IMR-90 (cell line): ENCODE results near the gene ARFGAP2. TPM values are rescaled to one million over a fixed set of nuclear protein-coding genes. Genes with fewer than 3 reads are reported as not detected.
A peak's percentile ranks its signal among the peaks of the same experiment; 100 is the strongest.

ENCODE experiments used
- ATAC-seq: fragments of 200-7000 bp; cut with Tn5 transposase; 2 replicates; pipeline ENCODE4 v1.9.1; 2020; ENCODE audit warnings: low read depth, mild to moderate bottlenecking, moderate library complexity
- BruUV-seq: library from RNA; stranded (reverse); fragments of 400-500 nt; replicated peaks from 2 replicates; lab custom pipeline; 2021; lab: Mats Ljungman, UMichigan
- CTCF ChIA-PET: fragments of 300-600 bp; formaldehyde crosslinking; extraction: SDS; loops from one replicate; lab custom pipeline; 2021; ENCODE audit warnings: antibody characterized with exemption; lab: Yijun Ruan, JAX
- POLR2A ChIA-PET: fragments of 300-600 bp; sonication (Branson Sonifier 250); formaldehyde crosslinking; loops from one replicate; lab custom pipeline; 2022; ENCODE audit warnings: antibody characterized with exemption; ENCODE audit not compliant: unreplicated experiment; lab: Charles Lee
- DNase-seq: peaks from one replicate; pipeline ENCODE4 v3.0.0; 2013
- H2AFZ ChIP-seq: replicated peaks from 2 replicates; pipeline ENCODE3; 2013; ENCODE audit warnings: low read length, mild to moderate bottlenecking; ENCODE audit not compliant: poor library complexity
- H2AK5ac ChIP-seq: 2 replicates; pipeline ENCODE4 v1.6.1; 2013; ENCODE audit warnings: low read depth, low read length, inconsistent platforms
- H2AK9ac ChIP-seq: replicated peaks from 2 replicates; pipeline ENCODE3; 2013; ENCODE audit warnings: mild to moderate bottlenecking, low read depth, low read length, moderate library complexity; ENCODE audit not compliant: poor library complexity
- H2BK120ac ChIP-seq: 2 replicates; pipeline ENCODE4 v1.6.1; 2013; ENCODE audit warnings: low read depth, low read length, inconsistent platforms
- H2BK15ac ChIP-seq: 3 replicates; pipeline ENCODE4 v1.6.1; 2013; ENCODE audit warnings: low read depth, low read length, inconsistent platforms
- H2BK20ac ChIP-seq: 2 replicates; pipeline ENCODE4 v1.6.1; 2013; ENCODE audit warnings: low read depth, mild to moderate bottlenecking, inconsistent platforms, low read length, moderate library complexity
- H2BK5ac ChIP-seq: 2 replicates; pipeline ENCODE4 v1.6.1; 2013; ENCODE audit warnings: mild to moderate bottlenecking, low read depth, low read length, inconsistent platforms; ENCODE audit not compliant: poor library complexity, severe bottlenecking
- H3K14ac ChIP-seq: replicated peaks from 2 replicates; pipeline ENCODE4 v1.6.1; 2013; ENCODE audit warnings: low read depth, low read length, inconsistent platforms
- H3K18ac ChIP-seq: 2 replicates; pipeline ENCODE4 v1.6.1; 2013; ENCODE audit warnings: low read depth, low read length, control low read depth
- H3K23ac ChIP-seq: 2 replicates; pipeline ENCODE4 v1.6.1; 2013; ENCODE audit warnings: low read depth, low read length, inconsistent platforms
- H3K27ac ChIP-seq: 2 replicates; pipeline ENCODE4 v1.5.1; 2013; ENCODE audit warnings: mild to moderate bottlenecking, control low read depth, low read length; ENCODE audit not compliant: insufficient read depth
- H3K27me3 ChIP-seq: 2 replicates; pipeline ENCODE4 v1.6.1; 2013; ENCODE audit warnings: low read length; ENCODE audit not compliant: control insufficient read depth, insufficient read depth
- H3K36me3 ChIP-seq: 2 replicates; pipeline ENCODE4 v1.6.1; 2013; ENCODE audit warnings: low read length, mixed read lengths; ENCODE audit not compliant: control insufficient read depth, insufficient read depth
- H3K4ac ChIP-seq: 2 replicates; pipeline ENCODE4 v1.6.1; 2013; ENCODE audit warnings: low read depth, low read length, inconsistent platforms
- H3K4me1 ChIP-seq: 2 replicates; pipeline ENCODE4 v1.6.1; 2013; ENCODE audit warnings: low read length, mixed read lengths; ENCODE audit not compliant: control insufficient read depth, insufficient read depth
- H3K4me2 ChIP-seq: 2 replicates; pipeline ENCODE4 v1.6.1; 2013; ENCODE audit warnings: low read depth, mild to moderate bottlenecking, control low read depth, low read length, moderate library complexity
- H3K4me3 ChIP-seq: 2 replicates; pipeline ENCODE4 v1.5.1; 2013; ENCODE audit warnings: low read depth, mild to moderate bottlenecking, control low read depth, low read length, moderate library complexity; ENCODE audit not compliant: insufficient read depth
- H3K56ac ChIP-seq: 2 replicates; pipeline ENCODE4 v1.6.1; 2013; ENCODE audit warnings: low read length, inconsistent platforms; ENCODE audit not compliant: insufficient read depth; ENCODE audit errors: extremely low read depth
- H3K79me1 ChIP-seq, 2 experiments: 2 replicates each; pipeline ENCODE4 v1.6.1; 2013; ENCODE audit warnings: low read length in 2 of 2, inconsistent platforms in 1 of 2, low read depth in 1 of 2
- H3K9ac ChIP-seq: 2 replicates; pipeline ENCODE4 v1.6.1; 2013; ENCODE audit warnings: low read depth, low read length, control low read depth
- H3K9me1 ChIP-seq: 2 replicates; pipeline ENCODE4 v1.6.1; 2013; ENCODE audit warnings: low read length, inconsistent platforms; ENCODE audit not compliant: insufficient read depth
- H3K9me3 ChIP-seq: 2 replicates; pipeline ENCODE4 v1.6.1; 2013; ENCODE audit warnings: low read length; ENCODE audit not compliant: control insufficient read depth, insufficient read depth
- H4K20me1 ChIP-seq: 2 replicates; pipeline ENCODE4 v1.6.1; 2013; ENCODE audit warnings: low read length, inconsistent platforms; ENCODE audit not compliant: insufficient read depth
- H4K5ac ChIP-seq: 2 replicates; pipeline ENCODE4 v1.6.1; 2013; ENCODE audit warnings: mild to moderate bottlenecking, low read depth, low read length, control low read depth
- H4K8ac ChIP-seq, 2 experiments: 2 replicates each; pipeline ENCODE4 v1.6.1; 2013; ENCODE audit warnings: low read depth in 2 of 2, low read length in 2 of 2, control low read depth in 1 of 2, inconsistent platforms in 1 of 2
- H4K91ac ChIP-seq: 2 replicates; pipeline ENCODE4 v1.6.1; 2013; ENCODE audit warnings: low read depth, low read length, inconsistent platforms; ENCODE audit not compliant: insufficient read depth
- BHLHE40 ChIP-seq: fragments of 150-350 bp; IDR thresholded peaks from 2 replicates; pipeline ENCODE4 v1.6.1; 2016; ENCODE audit warnings: mild to moderate bottlenecking, low read depth, low read length
- CEBPB ChIP-seq: IDR thresholded peaks from 2 replicates; pipeline ENCODE4 v1.6.1; 2012; ENCODE audit warnings: low read depth, low read length, improper control_type of control experiment
- FOS ChIP-seq: fragments of 150-350 bp; IDR thresholded peaks from 2 replicates; pipeline ENCODE4 v1.6.1; 2016; ENCODE audit warnings: low read depth, low read length
- MAFK ChIP-seq: IDR thresholded peaks from 2 replicates; pipeline ENCODE4 v1.6.1; 2012; ENCODE audit warnings: low read depth, low read length, improper control_type of control experiment
- MXI1 ChIP-seq: IDR thresholded peaks from 2 replicates; pipeline ENCODE4 v1.6.1; 2012; ENCODE audit warnings: low read depth, mild to moderate bottlenecking, low read length, moderate library complexity, borderline replicate concordance
- POLR2A ChIP-seq: IDR thresholded peaks from 2 replicates; pipeline ENCODE4 v1.6.1; 2012; ENCODE audit warnings: mild to moderate bottlenecking, low read depth, low read length
- RCOR1 ChIP-seq: IDR thresholded peaks from 2 replicates; pipeline ENCODE4 v1.6.1; 2012; ENCODE audit warnings: mild to moderate bottlenecking, low read length, improper control_type of control experiment; ENCODE audit not compliant: insufficient replicate concordance
- SMC3 ChIP-seq: fragments of 150-350 bp; IDR thresholded peaks from 2 replicates; pipeline ENCODE4 v1.6.1; 2016; ENCODE audit warnings: low read depth, mild to moderate bottlenecking, antibody characterized with exemption, low read length, moderate library complexity
- WGBS, 2 experiments: methylation state at CpG; one replicate each; pipeline versions ENCODE4 v1.1.5 to v1.1.7; 2013; ENCODE audit warnings: missing lambda C conversion rate in 2 of 2; ENCODE audit not compliant: insufficient read length in 1 of 2; ENCODE audit errors: extremely low coverage in 2 of 2; 5-methylcytosine and 5-hydroxymethylcytosine counted together
- dilution Hi-C: fragments of 300-500 bp; cut with HindIII; formaldehyde crosslinking; loops from one replicate; pipeline ENCODE4 v1.14.3; 2018; ENCODE audit warnings: low sequenced_read_pairs; ENCODE audit not compliant: unreplicated experiment
- in situ Hi-C: fragments of 300-500 bp; cut with MboI; formaldehyde crosslinking; loops from 3 replicates; pipeline ENCODE4 v1.14.3; 2019; ENCODE audit warnings: low sequenced_read_pairs, inconsistent platforms, mixed read lengths
- intact Hi-C: fragments of 100-400 bp; cut with micrococcal nuclease; formaldehyde crosslinking; loops from 2 replicates; pipeline ENCODE4 v1.10.0; 2022
- polyA plus RNA-seq, 3 experiments: library from polyadenylated mRNA; depleted of rRNA; stranded (reverse); fragments of >200 nt; gene quantifications; 2 replicates each; pipeline ENCODE4 v1.2.3, GENCODE V29; 2012; ENCODE audit warnings: low replicate concordance in 1 of 3
- total RNA-seq: library from RNA; depleted of rRNA; stranded (reverse); fragments of >200 nt; gene quantifications from 2 replicates; pipeline ENCODE4 v1.2.3, GENCODE V29; 2012
- TF ChIP-seq, protein P1 (sequence below): conservative IDR thresholded peaks from 2 replicates; pipeline ENCODE4 v1.5.1; 2012; ENCODE audit warnings: mild to moderate bottlenecking, low read depth, low read length, improper control_type of control experiment
- TF ChIP-seq, protein P2 (sequence below): fragments of 150-350 bp; IDR thresholded peaks from 2 replicates; pipeline ENCODE4 v1.6.1; 2017; ENCODE audit warnings: mild to moderate bottlenecking, antibody characterized with exemption, low read length, low read depth

ARFGAP2 gene
- total and polyA plus RNA-seq, 2 of the 4 experiments (the other 2 are of a cell fraction), result 54.7 to 87.8 TPM

DNA sequence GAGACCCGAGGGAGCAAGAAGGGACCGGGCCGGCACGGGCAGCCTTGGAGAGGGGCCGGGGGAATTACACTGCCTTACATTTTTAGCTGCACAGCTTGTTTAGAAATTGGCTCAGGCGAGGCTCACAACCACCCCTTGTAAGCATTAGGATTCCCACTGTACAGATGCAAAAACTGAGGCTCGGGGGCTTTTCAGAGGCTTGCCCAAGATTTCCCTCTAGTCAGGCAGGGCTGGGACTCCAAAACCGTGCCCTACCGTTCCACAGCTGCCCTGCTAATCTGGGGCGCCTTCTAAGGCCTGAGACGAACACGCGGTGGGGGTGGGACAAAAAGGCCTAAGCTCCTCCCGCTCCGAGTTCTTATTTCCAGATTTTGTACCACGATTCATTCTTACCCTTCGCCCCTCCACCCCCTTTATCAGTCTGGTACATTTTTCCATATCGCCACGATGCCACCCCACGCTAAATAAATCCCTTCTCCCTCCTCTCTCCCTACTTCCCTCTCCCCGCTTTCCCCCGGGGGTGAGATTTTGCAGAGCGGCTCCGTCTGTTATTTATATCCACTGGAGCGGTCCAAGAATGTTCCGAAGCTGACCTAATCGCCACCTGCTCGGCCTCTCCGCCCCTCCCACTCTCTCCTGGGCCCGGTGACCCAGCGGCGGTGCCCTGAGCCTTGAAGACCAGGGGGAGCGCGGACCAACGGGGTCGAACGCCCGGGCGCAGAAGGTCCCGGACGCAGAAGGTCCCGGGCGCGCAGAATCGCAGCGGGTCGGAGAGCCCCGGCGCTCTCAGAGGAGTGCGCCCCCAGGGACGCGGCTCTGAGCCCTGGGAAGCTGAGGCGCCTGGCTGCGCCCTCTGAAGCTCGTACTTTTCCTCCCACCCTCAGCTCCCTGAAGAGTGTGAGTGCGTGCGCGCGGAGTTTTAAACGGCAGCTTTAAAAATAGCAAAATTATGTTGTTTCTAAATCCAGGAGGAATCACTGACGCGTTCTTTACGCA lies 10.3 kb upstream of the ARFGAP2 start:
- Histone ChIP-seq H3K27ac (peak overlapping the region; percentile 41; the same call in 1 of the 2 replicates), H4K8ac (peak overlapping the region in 1 of 2 experiments; percentile 47; a peak in 2 of 4 replicates), H3K4me3 (peak overlapping the region; percentile 43), H3K27me3 (no peaks in the 10 kb centered on the region), H3K14ac (0 out of 2 replicates have a peak overlapping the region, but pooled peaks have one; percentile 21), H3K4me2 (peak overlapping the region; percentile 92), H2AK5ac (peak overlapping the region; percentile 53; the same call in 1 of the 2 replicates), H2BK15ac (no peak overlapping the region), H3K56ac (no peak overlapping the region; the same call in 1 of the 2 replicates), H3K9me3 (no peaks in the 10 kb centered on the region), H2AK9ac (peak overlapping the region; percentile 80), H3K4me1 (peaks cover 18% of the 10 kb centered on the region), H4K91ac (no peak overlapping the region), H4K20me1 (peaks cover 4% of the 10 kb centered on the region; the same call in 1 of the 2 replicates), H2BK120ac (no peak overlapping the region), H4K5ac (no peak overlapping the region), H3K23ac (peak overlapping the region; percentile 68), H3K9ac (0 out of 2 replicates have a peak overlapping the region, but pooled peaks have one; percentile 15), H3K18ac (no peak overlapping the region), H2BK20ac (no peak overlapping the region), H2AFZ (peak overlapping the region; percentile 90), H2BK5ac (no peak overlapping the region), H3K36me3 (peaks cover 4% of the 10 kb centered on the region; the same call in 1 of the 2 replicates), H3K4ac (peak overlapping the region; percentile 43; the same call in 1 of the 2 replicates), H3K9me1 (no peaks in the 10 kb centered on the region), H3K79me1 (peaks cover 4 to 23% of the 10 kb centered on the region in 2 experiments; a peak in 1 of 4 replicates)
- intact Hi-C loops, result no loop called here
- BruUV-seq, result no TSS peak
- ATAC-seq, result peak; percentile 13
- peak; percentile 54 for DNase-seq
- in situ Hi-C loops, result no loop called here
- 1% methylated on average over 16 of the region's 63 CpGs; no CpG with 5 or more reads in 1 of the 2 experiments for WGBS, 2 experiments
- CTCF ChIA-PET, result interaction anchor here (1.1 to 1.4 kb wide), 3 partner anchors 9 to 295 kb away, joined by 3 read pairs; no protein-coding TSS in a partner anchor
- no peak for TF ChIP-seq SMC3
- no peak for TF ChIP-seq MAFK
- peak; percentile 34 for TF ChIP-seq RCOR1
- no peak for TF ChIP-seq FOS
- TF ChIP-seq MXI1, result peak; percentile 3; the same call in 1 of the 2 replicates
- no peak for TF ChIP-seq CEBPB
- TF ChIP-seq, protein P1, sequence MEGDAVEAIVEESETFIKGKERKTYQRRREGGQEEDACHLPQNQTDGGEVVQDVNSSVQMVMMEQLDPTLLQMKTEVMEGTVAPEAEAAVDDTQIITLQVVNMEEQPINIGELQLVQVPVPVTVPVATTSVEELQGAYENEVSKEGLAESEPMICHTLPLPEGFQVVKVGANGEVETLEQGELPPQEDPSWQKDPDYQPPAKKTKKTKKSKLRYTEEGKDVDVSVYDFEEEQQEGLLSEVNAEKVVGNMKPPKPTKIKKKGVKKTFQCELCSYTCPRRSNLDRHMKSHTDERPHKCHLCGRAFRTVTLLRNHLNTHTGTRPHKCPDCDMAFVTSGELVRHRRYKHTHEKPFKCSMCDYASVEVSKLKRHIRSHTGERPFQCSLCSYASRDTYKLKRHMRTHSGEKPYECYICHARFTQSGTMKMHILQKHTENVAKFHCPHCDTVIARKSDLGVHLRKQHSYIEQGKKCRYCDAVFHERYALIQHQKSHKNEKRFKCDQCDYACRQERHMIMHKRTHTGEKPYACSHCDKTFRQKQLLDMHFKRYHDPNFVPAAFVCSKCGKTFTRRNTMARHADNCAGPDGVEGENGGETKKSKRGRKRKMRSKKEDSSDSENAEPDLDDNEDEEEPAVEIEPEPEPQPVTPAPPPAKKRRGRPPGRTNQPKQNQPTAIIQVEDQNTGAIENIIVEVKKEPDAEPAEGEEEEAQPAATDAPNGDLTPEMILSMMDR, result no peak
- TF ChIP-seq POLR2A, result no peak
- no peak for TF ChIP-seq BHLHE40
- TF ChIP-seq, protein P2, sequence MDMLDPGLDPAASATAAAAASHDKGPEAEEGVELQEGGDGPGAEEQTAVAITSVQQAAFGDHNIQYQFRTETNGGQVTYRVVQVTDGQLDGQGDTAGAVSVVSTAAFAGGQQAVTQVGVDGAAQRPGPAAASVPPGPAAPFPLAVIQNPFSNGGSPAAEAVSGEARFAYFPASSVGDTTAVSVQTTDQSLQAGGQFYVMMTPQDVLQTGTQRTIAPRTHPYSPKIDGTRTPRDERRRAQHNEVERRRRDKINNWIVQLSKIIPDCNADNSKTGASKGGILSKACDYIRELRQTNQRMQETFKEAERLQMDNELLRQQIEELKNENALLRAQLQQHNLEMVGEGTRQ, result no peak
- dilution Hi-C loops, result no loop called here
- POLR2A ChIA-PET, result no interaction called here
